CD14-positive monocyte (primary cell): ENCODE data around the gene EMILIN3. TPM values are rescaled to one million over a fixed set of nuclear protein-coding genes. Genes with fewer than 3 reads are reported as not detected.

Experiments
- DNase-seq, 3 donors: peaks; one replicate each; pipeline ENCODE4 v3.0.0-alpha.2; 2011 to 2022
- H2AFZ ChIP-seq: 2 replicates; pipeline ENCODE4 v1.6.0; 2012; ENCODE audit warnings: mild to moderate bottlenecking, low read depth, low read length, inconsistent platforms; ENCODE audit not compliant: insufficient read depth, poor library complexity, severe bottlenecking
- H3K27ac ChIP-seq, 2 donors: 1 replicate in 1 of 2; 2 replicates in 1 of 2; pipeline ENCODE4 v1.5.1; 2012 to 2013; ENCODE audit warnings: low read length in 2 of 2, control low read depth in 1 of 2, inconsistent platforms in 1 of 2, low read depth in 1 of 2, mild to moderate bottlenecking in 1 of 2
- H3K27me3 ChIP-seq, 2 donors: one replicate each; pipeline versions ENCODE4 v1.6.0 to v1.6.1; 2011 to 2013; ENCODE audit warnings: low read length in 2 of 2; ENCODE audit not compliant: control insufficient read depth in 2 of 2, insufficient read depth in 2 of 2
- H3K36me3 ChIP-seq, 2 donors: replicated peaks in 1 of 2; 1 replicate in 1 of 2; 2 replicates in 1 of 2; pipeline versions ENCODE4 v1.5.1 to v1.6.1; 2012 to 2013; ENCODE audit warnings: low read length in 2 of 2, control low read depth in 1 of 2, inconsistent platforms in 1 of 2, mild to moderate bottlenecking in 1 of 2; ENCODE audit not compliant: insufficient read depth in 2 of 2, control insufficient read depth in 1 of 2
- H3K4me1 ChIP-seq, 2 donors: 1 replicate in 1 of 2; 2 replicates in 1 of 2; pipeline versions ENCODE4 v1.5.1 to v1.6.1; 2012 to 2013; ENCODE audit warnings: low read length in 2 of 2, control low read depth in 1 of 2, inconsistent platforms in 1 of 2, mild to moderate bottlenecking in 1 of 2, moderate library complexity in 1 of 2; ENCODE audit not compliant: insufficient read depth in 2 of 2, control insufficient read depth in 1 of 2
- H3K4me2 ChIP-seq: replicated peaks from 2 replicates; pipeline ENCODE3; 2012; ENCODE audit warnings: low read length, moderate library complexity, mild to moderate bottlenecking; ENCODE audit not compliant: poor library complexity, severe bottlenecking; ENCODE audit errors: extremely low read depth
- H3K4me3 ChIP-seq, 3 experiments: fragments of 200-600 bp in 1 of 3; sonication (generic) in 1 of 3; replicated peaks in 1 of 3; 1 replicate in 2 of 3; 2 replicates in 1 of 3; pipeline ENCODE4 v1.5.1; 2011 to 2013; ENCODE audit warnings: low read length in 3 of 3, mild to moderate bottlenecking in 3 of 3, control low read depth in 2 of 3, low read depth in 2 of 3, inconsistent platforms in 1 of 3, moderate library complexity in 1 of 3
- H3K79me2 ChIP-seq: 2 replicates; pipeline ENCODE4 v1.6.0; 2012; ENCODE audit warnings: mild to moderate bottlenecking, control low read depth, inconsistent platforms, low read length, moderate library complexity; ENCODE audit not compliant: insufficient read depth
- H3K9ac ChIP-seq: 2 replicates; pipeline ENCODE4 v1.6.0; 2017; ENCODE audit warnings: low read length, mild to moderate bottlenecking; ENCODE audit not compliant: insufficient read depth, poor library complexity, severe bottlenecking
- H3K9me3 ChIP-seq, 2 donors: replicated peaks in 1 of 2; 1 replicate in 1 of 2; 2 replicates in 1 of 2; pipeline versions ENCODE4 v1.5.1 to v1.6.1; 2012 to 2013; ENCODE audit warnings: low read length in 2 of 2, control low read depth in 1 of 2; ENCODE audit not compliant: control insufficient read depth in 1 of 2, insufficient read depth in 1 of 2
- H4K20me1 ChIP-seq: 2 replicates; pipeline ENCODE4 v1.6.0; 2012; ENCODE audit warnings: mild to moderate bottlenecking, low read length, control low read depth, moderate library complexity; ENCODE audit not compliant: insufficient read depth
- H3K27ac Mint-ChIP-seq, 7 donors: one replicate each; pipeline ENCODE4 v1.8.0; 2020; ENCODE audit warnings: mild to moderate bottlenecking in 7 of 7, mixed read lengths in 7 of 7, moderate library complexity in 6 of 7, inconsistent platforms in 2 of 7
- H3K27me3 Mint-ChIP-seq, 3 donors: one replicate each; pipeline ENCODE4 v1.8.0; 2021 to 2022; ENCODE audit warnings: low read depth in 3 of 3, mild to moderate bottlenecking in 3 of 3, mixed read lengths in 3 of 3, moderate library complexity in 3 of 3, inconsistent platforms in 1 of 3
- H3K36me3 Mint-ChIP-seq, 2 donors: one replicate each; pipeline ENCODE4 v1.8.0; 2020; ENCODE audit warnings: mixed read lengths in 2 of 2, inconsistent platforms in 1 of 2, mild to moderate bottlenecking in 1 of 2
- H3K4me1 Mint-ChIP-seq: one replicate; pipeline ENCODE4 v1.8.0; 2020; ENCODE audit warnings: mild to moderate bottlenecking, mixed read lengths
- H3K4me3 Mint-ChIP-seq, 2 donors: one replicate each; pipeline ENCODE4 v1.8.0; 2020; ENCODE audit warnings: mild to moderate bottlenecking in 2 of 2, mixed read lengths in 2 of 2, moderate library complexity in 1 of 2
- H3K9me3 Mint-ChIP-seq, 7 donors: one replicate each; pipeline ENCODE4 v1.8.0; 2020 to 2022; ENCODE audit warnings: mixed read lengths in 7 of 7, mild to moderate bottlenecking in 6 of 7, moderate library complexity in 6 of 7, inconsistent platforms in 2 of 7
- WGBS: methylation state at CpG from one replicate; pipeline ENCODE4 v1.1.5; 2013; ENCODE audit warnings: missing lambda C conversion rate; ENCODE audit not compliant: insufficient coverage; 5-methylcytosine and 5-hydroxymethylcytosine counted together
- intact Hi-C, 2 donors: fragments of 100-400 bp; cut with micrococcal nuclease; formaldehyde crosslinking; loops; one replicate each; pipeline versions ENCODE4 v1.15.0 to v1.15.1; 2023
- polyA plus RNA-seq, 3 donors: library from polyadenylated mRNA; depleted of rRNA in 1 of 3; unstranded in 2 of 3; stranded (reverse) in 1 of 3; fragments of 300-500 nt in 2 of 3; fragments of >200 nt in 1 of 3; fragmentation: Illumina TruSeq in 2 of 3; gene quantifications; 1 replicate in 2 of 3; 2 replicates in 1 of 3; pipeline ENCODE4 v1.2.3, GENCODE V29; 2012 to 2021
- TF ChIP-seq, protein P1 (sequence below): fragments of 200-600 bp; IDR thresholded peaks from one replicate; pipeline ENCODE4 v1.8.0; 2022; ENCODE audit warnings: antibody characterized with exemption, mild to moderate bottlenecking

Gene EMILIN3
- polyA plus RNA-seq, 3 donors = not detected

DNA sequence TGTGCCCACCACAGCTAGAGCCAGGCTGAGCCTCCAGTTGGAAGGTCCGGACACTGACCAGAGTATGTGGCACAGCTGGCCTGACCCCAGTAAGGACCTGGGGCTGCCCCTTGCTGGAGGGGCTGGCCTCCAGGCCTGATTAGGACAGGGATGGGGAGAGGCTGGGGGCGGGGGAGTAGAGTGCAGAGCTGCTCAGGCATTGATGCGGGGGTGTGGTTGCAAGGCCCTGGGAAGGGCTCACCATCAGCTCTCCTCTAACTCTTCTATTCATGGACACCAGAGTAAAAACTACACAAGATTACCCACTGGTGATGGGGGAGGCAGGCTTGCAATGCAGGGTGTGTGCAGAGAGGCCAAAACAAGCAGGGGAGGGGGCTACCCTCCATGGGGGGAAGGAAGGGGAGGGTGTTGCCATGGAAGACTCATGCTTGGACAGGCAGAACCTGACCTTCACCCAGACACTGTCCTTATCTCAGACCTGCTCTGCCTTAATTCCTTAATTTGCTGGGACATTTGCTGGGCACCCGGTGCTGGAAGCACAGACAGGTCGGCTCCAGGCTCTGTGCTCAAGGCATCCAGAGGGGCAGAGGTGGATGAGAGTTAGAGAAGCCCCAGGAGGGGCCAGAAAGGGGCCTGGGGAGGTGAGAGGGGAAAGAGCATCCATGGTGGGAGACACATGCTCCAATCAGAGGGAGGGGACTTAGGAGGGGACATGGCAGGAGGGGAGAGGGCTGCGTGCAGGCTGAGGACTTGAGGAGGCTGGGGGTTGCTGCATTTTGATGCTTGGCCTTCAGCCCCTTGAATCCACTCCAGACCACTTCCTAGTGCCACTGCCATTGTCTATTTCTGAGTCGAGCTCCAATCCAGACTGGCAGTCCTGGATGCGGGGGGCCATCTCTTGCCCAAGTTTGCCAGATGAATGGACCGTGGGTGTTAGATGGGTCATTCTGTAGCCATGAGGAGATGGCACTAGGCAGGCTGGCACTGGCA is 7.6 kb upstream of the EMILIN3 start:
- Histone ChIP-seq H3K79me2 (no peaks in the 10 kb centered on the region), H2AFZ (no peak overlapping the region), H3K4me3 (no peak overlapping the region), H3K27me3 (peaks cover 0 to 19% of the 10 kb centered on the region in 2 donors), H3K36me3 (no peaks in the 10 kb centered on the region), H3K27ac (no peak overlapping the region), H3K4me2 (no peak overlapping the region), H4K20me1 (no peaks in the 10 kb centered on the region), H3K4me1 (peaks cover 0 to under 1% of the 10 kb centered on the region in 2 donors), H3K9me3 (peaks cover 12 to 20% of the 10 kb centered on the region in 2 donors), H3K9ac (no peak overlapping the region)
- H3K4me1 Mint-ChIP-seq = peaks cover 10% of the 10 kb centered on the region
- H3K27ac Mint-ChIP-seq = no peak overlapping the region
- intact Hi-C loops = no loop called here
- H3K27me3 Mint-ChIP-seq = peaks cover 41 to 65% (median 45%) of the 10 kb centered on the region in 3 donors
- H3K9me3 Mint-ChIP-seq = peaks cover 4 to 31% (median 23%) of the 10 kb centered on the region in 7 donors
- no peaks in the 10 kb centered on the region for H3K36me3 Mint-ChIP-seq
- no peak for DNase-seq
- TF ChIP-seq, protein P1, sequence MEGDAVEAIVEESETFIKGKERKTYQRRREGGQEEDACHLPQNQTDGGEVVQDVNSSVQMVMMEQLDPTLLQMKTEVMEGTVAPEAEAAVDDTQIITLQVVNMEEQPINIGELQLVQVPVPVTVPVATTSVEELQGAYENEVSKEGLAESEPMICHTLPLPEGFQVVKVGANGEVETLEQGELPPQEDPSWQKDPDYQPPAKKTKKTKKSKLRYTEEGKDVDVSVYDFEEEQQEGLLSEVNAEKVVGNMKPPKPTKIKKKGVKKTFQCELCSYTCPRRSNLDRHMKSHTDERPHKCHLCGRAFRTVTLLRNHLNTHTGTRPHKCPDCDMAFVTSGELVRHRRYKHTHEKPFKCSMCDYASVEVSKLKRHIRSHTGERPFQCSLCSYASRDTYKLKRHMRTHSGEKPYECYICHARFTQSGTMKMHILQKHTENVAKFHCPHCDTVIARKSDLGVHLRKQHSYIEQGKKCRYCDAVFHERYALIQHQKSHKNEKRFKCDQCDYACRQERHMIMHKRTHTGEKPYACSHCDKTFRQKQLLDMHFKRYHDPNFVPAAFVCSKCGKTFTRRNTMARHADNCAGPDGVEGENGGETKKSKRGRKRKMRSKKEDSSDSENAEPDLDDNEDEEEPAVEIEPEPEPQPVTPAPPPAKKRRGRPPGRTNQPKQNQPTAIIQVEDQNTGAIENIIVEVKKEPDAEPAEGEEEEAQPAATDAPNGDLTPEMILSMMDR = no peak
- 90% methylated on average over 5 of the region's 9 CpGs for WGBS
- peak overlapping the region in 1 of 2 donors; percentile 31 for H3K4me3 Mint-ChIP-seq

DNA sequence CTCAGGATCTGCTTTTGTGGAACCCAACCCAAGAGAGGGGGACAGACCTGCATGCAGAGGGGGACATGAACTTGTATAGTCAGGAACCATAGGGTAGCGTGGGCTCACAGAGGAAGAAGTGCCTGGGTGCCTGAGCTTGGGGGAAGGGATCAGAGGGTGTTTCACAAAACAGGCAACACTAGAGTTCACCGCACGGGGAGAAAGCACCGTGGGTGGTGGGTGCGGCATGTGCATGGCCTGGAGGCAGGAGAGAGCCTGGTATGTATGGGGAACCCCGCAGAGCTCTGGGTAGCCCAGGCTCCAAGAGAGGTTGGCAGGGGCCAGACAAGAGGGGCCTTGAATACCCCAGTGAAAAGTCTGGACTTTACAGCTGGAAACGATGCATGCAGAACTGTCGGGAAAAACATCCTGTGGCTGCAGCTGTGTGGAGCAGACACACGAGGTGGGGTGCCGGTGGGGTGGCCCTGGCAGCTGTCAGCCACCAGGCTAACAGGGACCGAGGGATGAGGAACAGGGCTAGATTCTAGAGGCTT is 6.7 kb upstream of the EMILIN3 start:
- H3K27me3 ChIP-seq = peaks cover 0 to 23% of the 10 kb centered on the region in 2 donors
- H3K79me2 ChIP-seq = no peaks in the 10 kb centered on the region
- H3K4me1 ChIP-seq = no peaks in the 10 kb centered on the region
- Mint-ChIP-seq H3K27ac (peak overlapping the region in 1 of 7 donors; percentile 66), H3K4me1 (peaks cover 9% of the 10 kb centered on the region), H3K4me3 (no peak overlapping the region), H3K9me3 (peaks cover 4 to 28% (median 23%) of the 10 kb centered on the region in 7 donors), H3K27me3 (peaks cover 41 to 67% (median 45%) of the 10 kb centered on the region in 3 donors), H3K36me3 (no peaks in the 10 kb centered on the region)
- no peak overlapping the region for H2AFZ ChIP-seq
- 90% methylated on average over 11 of the region's 11 CpGs for WGBS
- H3K27ac ChIP-seq = no peak overlapping the region
- H3K4me2 ChIP-seq = no peak overlapping the region
- H3K4me3 ChIP-seq = no peak overlapping the region
- no peak for DNase-seq
- H3K36me3 ChIP-seq = no peaks in the 10 kb centered on the region
- H3K9me3 ChIP-seq = peaks cover 12 to 20% of the 10 kb centered on the region in 2 donors
- H4K20me1 ChIP-seq = no peaks in the 10 kb centered on the region
- intact Hi-C loops = no loop called here
- TF ChIP-seq, protein P1 = no peak
- no peak overlapping the region for H3K9ac ChIP-seq
